ENCODE results near the gene FADS6. TPM values are rescaled to one million over a fixed set of nuclear protein-coding genes. Genes with fewer than 3 reads are reported as not detected.

Gene FADS6
- polyA plus RNA-seq, 3 donors = 0.53 to 0.83 (median 0.68) TPM

- DNase-seq = no peak
These were observed 61.0 kb downstream of the FADS6 start for GRCh38 chr17:74832421-74832820.

- DNase-seq = no peak
These were observed 61.8 kb downstream of the FADS6 start for GRCh38 chr17:74831444-74832146.

GRCh38 chr17:74830861-74831260 lies 62.6 kb downstream of the FADS6 start:
- no peak for DNase-seq

GRCh38 chr17:74827800-74828199 lies 65.6 kb downstream of the FADS6 start:
- DNase-seq = no peak

Other genes with a start within 250 kb of the FADS6 start
- gene CD300LF, start 180.7 kb downstream of the FADS6 start, polyA plus RNA-seq (ENCODE audit: insufficient read length in 3 of 3) = under 1 TPM; 0.19 to 0.24 (median 0.23) TPM
- gene RAB37, start 156.4 kb downstream of the FADS6 start, polyA plus RNA-seq (ENCODE audit: insufficient read length in 3 of 3) = 1 to 10 TPM; 5.3 to 6.8 (median 5.9) TPM
- 100 to 1,000 TPM; 194 to 219 (median 196) TPM for gene NHERF1, start 145.0 kb downstream of the FADS6 start, polyA plus RNA-seq (ENCODE audit: insufficient read length in 3 of 3)
- gene NAT9, start 117.3 kb downstream of the FADS6 start, polyA plus RNA-seq (ENCODE audit: insufficient read length in 3 of 3) = 10 to 100 TPM; 45.1 to 54.0 (median 54.0) TPM
- gene GRIN2C, start 33.7 kb downstream of the FADS6 start, polyA plus RNA-seq (ENCODE audit: insufficient read length in 3 of 3) = under 1 TPM; 0.16 to 0.36 (median 0.24) TPM
- 10 to 100 TPM in 2 of 3 donors, 1 to 10 TPM in 1; 9.1 to 12.0 (median 10.0) TPM for gene FDXR, start 20.6 kb downstream of the FADS6 start, polyA plus RNA-seq (ENCODE audit: insufficient read length in 3 of 3)
- 1 to 10 TPM in 2 of 3 donors, under 1 TPM in 1; 0.77 to 1.1 (median 1.1) TPM for gene USH1G, start 29.6 kb upstream of the FADS6 start, polyA plus RNA-seq (ENCODE audit: insufficient read length in 3 of 3)
- not detected for gene OTOP2, start 30.6 kb upstream of the FADS6 start, polyA plus RNA-seq (ENCODE audit: insufficient read length in 3 of 3)
- not detected for gene OTOP3, start 42.3 kb upstream of the FADS6 start, polyA plus RNA-seq (ENCODE audit: insufficient read length in 3 of 3)
- gene HID1, start 79.1 kb upstream of the FADS6 start, polyA plus RNA-seq (ENCODE audit: insufficient read length in 3 of 3) = 10 to 100 TPM; 15.3 to 16.9 (median 16.6) TPM
- gene CDR2L, start 94.0 kb upstream of the FADS6 start, polyA plus RNA-seq (ENCODE audit: insufficient read length in 3 of 3) = 10 to 100 TPM in 2 of 3 donors, 1 to 10 TPM in 1; 8.2 to 12.0 (median 12.0) TPM
- 10 to 100 TPM; 27.4 to 31.3 (median 29.5) TPM for gene MRPL58, start 119.0 kb upstream of the FADS6 start, polyA plus RNA-seq (ENCODE audit: insufficient read length in 3 of 3)
- 100 to 1,000 TPM; 299 to 318 (median 307) TPM for gene ATP5PD, start 153.3 kb upstream of the FADS6 start, polyA plus RNA-seq (ENCODE audit: insufficient read length in 3 of 3)
- gene KCTD2, start 153.6 kb upstream of the FADS6 start, polyA plus RNA-seq (ENCODE audit: insufficient read length in 3 of 3) = 10 to 100 TPM; 31.0 to 33.9 (median 32.8) TPM
- gene SLC16A5, start 194.3 kb upstream of the FADS6 start, polyA plus RNA-seq (ENCODE audit: insufficient read length in 3 of 3) = 10 to 100 TPM; 27.4 to 42.7 (median 39.8) TPM
- gene ARMC7, start 216.3 kb upstream of the FADS6 start, polyA plus RNA-seq (ENCODE audit: insufficient read length in 3 of 3) = 10 to 100 TPM; 17.3 to 19.1 (median 18.9) TPM
- 10 to 100 TPM; 52.8 to 72.7 (median 69.7) TPM for gene NT5C, start 238.1 kb upstream of the FADS6 start, polyA plus RNA-seq (ENCODE audit: insufficient read length in 3 of 3)

All from renal pelvis (tissue), 4 donors.